ENCODE results near the gene UBE3D. TPM values are rescaled to one million over a fixed set of nuclear protein-coding genes. Genes with fewer than 3 reads are reported as not detected.

The UBE3D gene
- total and polyA plus RNA-seq, 2 of the 4 experiments (the other 2 are of a cell fraction): 3.2 to 6.3 TPM

DNA sequence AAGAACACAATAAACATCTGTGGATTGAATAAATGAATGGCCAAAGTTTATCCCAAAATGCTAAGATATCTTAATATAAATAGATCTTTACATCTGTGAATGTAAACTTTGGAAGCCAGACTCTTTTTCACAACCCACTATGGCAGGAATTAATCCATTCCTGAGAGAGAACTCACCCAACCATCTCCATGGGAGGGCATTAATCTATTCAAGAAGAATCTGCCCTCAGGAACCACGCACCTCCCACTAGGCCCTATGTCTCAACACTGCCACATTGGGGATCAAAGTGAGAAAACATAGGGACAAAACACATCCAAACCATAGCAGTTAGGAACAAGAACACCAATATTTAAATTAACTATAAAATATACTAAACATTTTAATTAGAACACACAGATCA lies 3.4 kb downstream of the UBE3D start:
- no peak overlapping the region for H3K4ac ChIP-seq (ENCODE audit: low read depth, low read length)
- peak; percentile 67 for DNase-seq
- no peak overlapping the region for H2AFZ ChIP-seq (replicated peaks; ENCODE audit: low read length, poor library complexity)
- H2AK9ac ChIP-seq (replicated peaks; ENCODE audit: low read depth, low read length, poor library complexity): no peak overlapping the region
- H3K27me3 ChIP-seq (ENCODE audit: control insufficient read depth, insufficient read depth, low read length): no peaks in the 10 kb centered on the region
- dilution Hi-C loops (cut with HindIII; ENCODE audit: low sequenced_read_pairs, unreplicated experiment) (loop anchor here (25.0 kb wide), 1 partner anchor 450 kb away; the partner anchor contains the start of gene PRSS35), in situ Hi-C loops (cut with MboI; ENCODE audit: low sequenced_read_pairs) (loop anchor here (25.0 kb wide), 1 partner anchor 700 kb away; the partner anchor contains the start of gene TPBG), intact Hi-C loops (cut with micrococcal nuclease) (no loop called here)
- H2BK20ac ChIP-seq (ENCODE audit: low read depth, low read length): no peak overlapping the region
- H3K36me3 ChIP-seq (ENCODE audit: control insufficient read depth, insufficient read depth, low read length): no peaks in the 10 kb centered on the region
- H3K18ac ChIP-seq (ENCODE audit: low read depth, low read length): no peak overlapping the region
- H4K91ac ChIP-seq (ENCODE audit: insufficient read depth, low read depth, low read length): no peak overlapping the region
- no peak overlapping the region for H2AK5ac ChIP-seq (ENCODE audit: low read depth, low read length)
- no CpG with 5 or more reads among the region's 1 CpG for WGBS, 2 experiments (ENCODE audit: extremely low coverage in 2 of 2, insufficient read length in 1 of 2)
- peaks cover 17 to 25% of the 10 kb centered on the region in 2 experiments for H3K79me1 ChIP-seq (ENCODE audit: low read depth in 1 of 2, low read length in 2 of 2)
- peak overlapping the region; percentile 41; the same call in 1 of the 2 replicates for H3K4me2 ChIP-seq (ENCODE audit: low read depth, low read length)
- no peak overlapping the region for H3K27ac ChIP-seq (ENCODE audit: insufficient read depth, low read length)
- H3K9me3 ChIP-seq (ENCODE audit: control insufficient read depth, insufficient read depth, low read length): no peaks in the 10 kb centered on the region
- TF ChIP-seq CEBPB (IDR thresholded peaks at IDR 0.05; ENCODE audit: low read depth, low read length) (peak; percentile 52; the same call in 1 of the 2 replicates), MAFK (IDR thresholded peaks at IDR 0.05; ENCODE audit: low read depth, low read length) (no peak)
- ATAC-seq (ENCODE audit: low read depth): peak; percentile 56
- H3K14ac ChIP-seq (replicated peaks; ENCODE audit: low read depth, low read length): no peak overlapping the region
- BruUV-seq (replicated peaks): no TSS peak
- no peak overlapping the region for H3K9ac ChIP-seq (ENCODE audit: low read depth, low read length)
- no peak overlapping the region for H4K5ac ChIP-seq (ENCODE audit: low read depth, low read length)
- no peak overlapping the region for H2BK5ac ChIP-seq (ENCODE audit: low read depth, low read length, poor library complexity, severe bottlenecking)
- ChIA-PET CTCF (no interaction called here), POLR2A (ENCODE audit: unreplicated experiment) (no interaction called here)
- H2BK15ac ChIP-seq (ENCODE audit: low read depth, low read length): no peak overlapping the region
- H3K9me1 ChIP-seq (ENCODE audit: insufficient read depth, low read length): no peaks in the 10 kb centered on the region
- H3K23ac ChIP-seq (ENCODE audit: low read depth, low read length): no peak overlapping the region
- no peak overlapping the region for H3K4me3 ChIP-seq (ENCODE audit: insufficient read depth, low read depth, low read length)
- H4K20me1 ChIP-seq (ENCODE audit: insufficient read depth, low read length): no peaks in the 10 kb centered on the region
- H3K56ac ChIP-seq (ENCODE audit: extremely low read depth, insufficient read depth, low read length): no peak overlapping the region
- no peak overlapping the region for H2BK120ac ChIP-seq (ENCODE audit: low read depth, low read length)
- H3K4me1 ChIP-seq (ENCODE audit: control insufficient read depth, insufficient read depth, low read length): peaks cover 2% of the 10 kb centered on the region; the same call in 1 of the 2 replicates
- no peak overlapping the region for H4K8ac ChIP-seq (ENCODE audit: low read depth in 2 of 2, low read length in 2 of 2)

Measured in IMR-90 (cell line).